ENCODE results near the gene SDK1.

The SDK1 gene

GRCh38 chr7:4025694-4026615 lies 724.9 kb downstream of the SDK1 start:
- no peak for TF ChIP-seq CTCF (IDR thresholded peaks at IDR 0.05; ENCODE audit: poor library complexity, severe bottlenecking)
- Histone ChIP-seq H3K27ac (ENCODE audit: poor library complexity, severe bottlenecking) (no peak overlapping the region), H3K27me3 (ENCODE audit: insufficient read depth, poor library complexity, severe bottlenecking) (no peaks in the 10 kb centered on the region), H3K9me3 (ENCODE audit: severe bottlenecking) (peaks cover 1% of the 10 kb centered on the region), H3K36me3 (ENCODE audit: low read depth) (no peaks in the 10 kb centered on the region), H3K4me3 (ENCODE audit: severe bottlenecking) (no peak overlapping the region), H3K4me1 (ENCODE audit: insufficient read depth, poor library complexity, severe bottlenecking) (no peaks in the 10 kb centered on the region)
- DNase-seq (ENCODE audit: low spot score) (no peak), ATAC-seq (ENCODE audit: low read depth) (no peak)

GRCh38 chr7:4026941-4027486 lies 726.0 kb downstream of the SDK1 start:
- no peak overlapping the region for H3K27ac ChIP-seq (ENCODE audit: poor library complexity, severe bottlenecking)
- DNase-seq (ENCODE audit: low spot score) (no peak), ATAC-seq (ENCODE audit: low read depth) (no peak)
- H3K4me3 ChIP-seq (ENCODE audit: severe bottlenecking): no peak overlapping the region
- H3K36me3 ChIP-seq (ENCODE audit: low read depth): no peaks in the 10 kb centered on the region
- no peak for TF ChIP-seq CTCF (IDR thresholded peaks at IDR 0.05; ENCODE audit: poor library complexity, severe bottlenecking)
- no peaks in the 10 kb centered on the region for H3K27me3 ChIP-seq (ENCODE audit: insufficient read depth, poor library complexity, severe bottlenecking)
- no peaks in the 10 kb centered on the region for H3K4me1 ChIP-seq (ENCODE audit: insufficient read depth, poor library complexity, severe bottlenecking)
- H3K9me3 ChIP-seq (ENCODE audit: severe bottlenecking): no peaks in the 10 kb centered on the region

- DNase-seq (ENCODE audit: low spot score) (no peak), ATAC-seq (ENCODE audit: low read depth) (no peak)
- no peaks in the 10 kb centered on the region for H3K36me3 ChIP-seq (ENCODE audit: low read depth)
- no peak overlapping the region for H3K4me3 ChIP-seq (ENCODE audit: severe bottlenecking)
- H3K27ac ChIP-seq (ENCODE audit: poor library complexity, severe bottlenecking): no peak overlapping the region
- no peaks in the 10 kb centered on the region for H3K9me3 ChIP-seq (ENCODE audit: severe bottlenecking)
- TF ChIP-seq CTCF (IDR thresholded peaks at IDR 0.05; ENCODE audit: poor library complexity, severe bottlenecking): no peak
- no peaks in the 10 kb centered on the region for H3K27me3 ChIP-seq (ENCODE audit: insufficient read depth, poor library complexity, severe bottlenecking)
- no peaks in the 10 kb centered on the region for H3K4me1 ChIP-seq (ENCODE audit: insufficient read depth, poor library complexity, severe bottlenecking)
Observed at GRCh38 chr7:4028221-4028620, 727.2 kb downstream of the SDK1 start.

GRCh38 chr7:4029941-4030340 lies 728.9 kb downstream of the SDK1 start:
- Histone ChIP-seq H3K36me3 (ENCODE audit: low read depth) (no peaks in the 10 kb centered on the region), H3K27me3 (ENCODE audit: insufficient read depth, poor library complexity, severe bottlenecking) (no peaks in the 10 kb centered on the region), H3K9me3 (ENCODE audit: severe bottlenecking) (no peaks in the 10 kb centered on the region), H3K4me1 (ENCODE audit: insufficient read depth, poor library complexity, severe bottlenecking) (no peaks in the 10 kb centered on the region), H3K27ac (ENCODE audit: poor library complexity, severe bottlenecking) (no peak overlapping the region), H3K4me3 (ENCODE audit: severe bottlenecking) (no peak overlapping the region)
- ATAC-seq (ENCODE audit: low read depth) (no peak), DNase-seq (ENCODE audit: low spot score) (no peak)
- TF ChIP-seq CTCF (IDR thresholded peaks at IDR 0.05; ENCODE audit: poor library complexity, severe bottlenecking): no peak

Data from RWPE2 (cell line).